ENCODE results near the gene DOCK3.

Gene DOCK3

GRCh38 chr3:51311055-51311454, 636.3 kb downstream of the DOCK3 start:
- peak; percentile 28 for DNase-seq (ENCODE audit: low read depth)

GRCh38 chr3:51328206-51328605, 653.5 kb downstream of the DOCK3 start:
- no peak for DNase-seq (ENCODE audit: low read depth)

- no peak for DNase-seq (ENCODE audit: low read depth)
Observed at GRCh38 chr3:51330046-51330445, 655.3 kb downstream of the DOCK3 start.

- no peak for DNase-seq (ENCODE audit: low read depth)
Observed at GRCh38 chr3:51332156-51332555, 657.4 kb downstream of the DOCK3 start.

- no peak for DNase-seq (ENCODE audit: low read depth)
Observed at GRCh38 chr3:51333021-51333420, 658.3 kb downstream of the DOCK3 start.

- DNase-seq (ENCODE audit: low read depth) = no peak
Observed at GRCh38 chr3:51336261-51336660, 661.5 kb downstream of the DOCK3 start.

- DNase-seq (ENCODE audit: low read depth) = no peak
Observed at GRCh38 chr3:51337666-51338065, 662.9 kb downstream of the DOCK3 start.

GRCh38 chr3:51338632-51339031, 663.9 kb downstream of the DOCK3 start:
- DNase-seq (ENCODE audit: low read depth) = no peak

- DNase-seq (ENCODE audit: low read depth) = peak; percentile 94
Observed at GRCh38 chr3:51340013-51340829, 665.5 kb downstream of the DOCK3 start.

GRCh38 chr3:51340989-51341636, 666.4 kb downstream of the DOCK3 start:
- no peak for DNase-seq (ENCODE audit: low read depth)

GRCh38 chr3:51343918-51344687, 669.4 kb downstream of the DOCK3 start:
- peak; percentile 86 for DNase-seq (ENCODE audit: low read depth)

- no peak for DNase-seq (ENCODE audit: low read depth)
Observed at GRCh38 chr3:51350751-51351150, 676.0 kb downstream of the DOCK3 start.

- no peak for DNase-seq (ENCODE audit: low read depth)
Observed at GRCh38 chr3:51353131-51353530, 678.4 kb downstream of the DOCK3 start.

GRCh38 chr3:51353691-51354090, 679.0 kb downstream of the DOCK3 start:
- DNase-seq (ENCODE audit: low read depth) = no peak

GRCh38 chr3:51354172-51354571, 679.4 kb downstream of the DOCK3 start:
- no peak for DNase-seq (ENCODE audit: low read depth)

GRCh38 chr3:51354731-51355615, 680.2 kb downstream of the DOCK3 start:
- no peak for DNase-seq (ENCODE audit: low read depth)

- no peak for DNase-seq (ENCODE audit: low read depth)
Observed at GRCh38 chr3:51355891-51356578, 681.3 kb downstream of the DOCK3 start.

GRCh38 chr3:51357856-51358255, 683.1 kb downstream of the DOCK3 start:
- DNase-seq (ENCODE audit: low read depth) = no peak

- DNase-seq (ENCODE audit: low read depth) = no peak
Observed at GRCh38 chr3:51358981-51359380, 684.3 kb downstream of the DOCK3 start.

- no peak for DNase-seq (ENCODE audit: low read depth)
Observed at GRCh38 chr3:51360806-51361205, 686.1 kb downstream of the DOCK3 start.

GRCh38 chr3:51361746-51362145, 687.0 kb downstream of the DOCK3 start:
- no peak for DNase-seq (ENCODE audit: low read depth)

Measured in stromal cell of bone marrow (primary cell).